K562 (cell line): ENCODE measurements around the gene LACTB.

Experiments used
- CTCF ChIP-seq, 3 experiments: IDR thresholded peaks in 2 of 3; conservative IDR thresholded peaks in 1 of 3; 2 replicates each; pipeline ENCODE4 v1.5.1; 2011 to 2012; ENCODE audit warnings: low read length in 3 of 3, mild to moderate bottlenecking in 3 of 3, control low read depth in 2 of 3, improper control_type of control experiment in 1 of 3, inconsistent platforms in 1 of 3, low read depth in 1 of 3, mixed read lengths in 1 of 3, moderate library complexity in 1 of 3; ENCODE audit not compliant: insufficient read depth in 2 of 3
- NR2F6 ChIP-seq: fragments of 450-650 bp; formaldehyde crosslinking; IDR thresholded peaks from 2 replicates; pipeline ENCODE4 v1.4.0; 2020; ENCODE audit warnings: mild to moderate bottlenecking
- ZNF561 ChIP-seq: fragments of 450-650 bp; formaldehyde crosslinking; conservative IDR thresholded peaks from 2 replicates; pipeline ENCODE4 v1.4.0; 2020; ENCODE audit warnings: mild to moderate bottlenecking, moderate library complexity

GRCh38 chr15:63094495-63094931 lies 27.1 kb upstream of the LACTB start:
- no peak for TF ChIP-seq CTCF (IDR thresholded peaks at IDR 0.05 in 2 of 3, conservative IDR thresholded peaks at IDR 0.05 in 1 of 3; ENCODE audit: insufficient read depth in 2 of 3, low read depth in 1 of 3, low read length in 3 of 3)
- TF ChIP-seq NR2F6 (CRISPR knock-in tag): no peak
- no peak for TF ChIP-seq ZNF561
